Activated CD8-positive, alpha-beta T cell treated with anti-CD3 and anti-CD28 coated beads, Interleukin-2, amount 10 ng/mL, durations not matched to agents 7 days and 5 days (primary cell): Measurements from ENCODE around the gene ATOSB. TPM values are rescaled to one million over a fixed set of nuclear protein-coding genes. Genes with fewer than 3 reads are reported as not detected.

Experiments used
- ATAC-seq: fragments of 150-1000 bp; cut with Tn5 transposase; one replicate; pipeline ENCODE4 v1.10.0; 2021; ENCODE audit warnings: moderate library complexity
- CTCF ChIA-PET: fragments of 350-600 bp; sonication (Branson Sonifier 250); formaldehyde crosslinking; loops from one replicate; lab custom pipeline; 2021; ENCODE audit warnings: antibody characterized with exemption; lab: Charles Lee
- POLR2A ChIA-PET: fragments of 350-600 bp; sonication (Branson Sonifier 250); formaldehyde crosslinking; loops from one replicate; lab custom pipeline; 2021; ENCODE audit warnings: antibody characterized with exemption; lab: Charles Lee
- DNase-seq: peaks from one replicate; pipeline ENCODE4 v3.0.0-alpha.2; 2020
- H3K27ac Mint-ChIP-seq: one replicate; pipeline ENCODE4 v1.8.0; 2021; ENCODE audit warnings: mild to moderate bottlenecking, mixed read lengths
- H3K27me3 Mint-ChIP-seq: one replicate; pipeline ENCODE4 v1.8.0; 2021; ENCODE audit warnings: low read depth, mixed read lengths
- H3K36me3 Mint-ChIP-seq: one replicate; pipeline ENCODE4 v1.8.0; 2021; ENCODE audit warnings: low read depth, mixed read lengths
- H3K4me1 Mint-ChIP-seq: one replicate; pipeline ENCODE4 v1.8.0; 2021; ENCODE audit warnings: low read depth, mixed read lengths
- H3K4me3 Mint-ChIP-seq: one replicate; pipeline ENCODE4 v1.8.0; 2021; ENCODE audit warnings: mild to moderate bottlenecking, mixed read lengths
- H3K9me3 Mint-ChIP-seq: one replicate; pipeline ENCODE4 v1.8.0; 2022; ENCODE audit warnings: mixed read lengths; ENCODE audit not compliant: insufficient read depth
- total RNA-seq, 2 experiments: library from RNA; stranded (reverse); gene quantifications; one replicate each; pipeline ENCODE4 v1.2.3, GENCODE V29; 2021

ATOSB gene
- total RNA-seq, 2 experiments from 2014 or later, result 14.5 to 17.0 TPM

DNA sequence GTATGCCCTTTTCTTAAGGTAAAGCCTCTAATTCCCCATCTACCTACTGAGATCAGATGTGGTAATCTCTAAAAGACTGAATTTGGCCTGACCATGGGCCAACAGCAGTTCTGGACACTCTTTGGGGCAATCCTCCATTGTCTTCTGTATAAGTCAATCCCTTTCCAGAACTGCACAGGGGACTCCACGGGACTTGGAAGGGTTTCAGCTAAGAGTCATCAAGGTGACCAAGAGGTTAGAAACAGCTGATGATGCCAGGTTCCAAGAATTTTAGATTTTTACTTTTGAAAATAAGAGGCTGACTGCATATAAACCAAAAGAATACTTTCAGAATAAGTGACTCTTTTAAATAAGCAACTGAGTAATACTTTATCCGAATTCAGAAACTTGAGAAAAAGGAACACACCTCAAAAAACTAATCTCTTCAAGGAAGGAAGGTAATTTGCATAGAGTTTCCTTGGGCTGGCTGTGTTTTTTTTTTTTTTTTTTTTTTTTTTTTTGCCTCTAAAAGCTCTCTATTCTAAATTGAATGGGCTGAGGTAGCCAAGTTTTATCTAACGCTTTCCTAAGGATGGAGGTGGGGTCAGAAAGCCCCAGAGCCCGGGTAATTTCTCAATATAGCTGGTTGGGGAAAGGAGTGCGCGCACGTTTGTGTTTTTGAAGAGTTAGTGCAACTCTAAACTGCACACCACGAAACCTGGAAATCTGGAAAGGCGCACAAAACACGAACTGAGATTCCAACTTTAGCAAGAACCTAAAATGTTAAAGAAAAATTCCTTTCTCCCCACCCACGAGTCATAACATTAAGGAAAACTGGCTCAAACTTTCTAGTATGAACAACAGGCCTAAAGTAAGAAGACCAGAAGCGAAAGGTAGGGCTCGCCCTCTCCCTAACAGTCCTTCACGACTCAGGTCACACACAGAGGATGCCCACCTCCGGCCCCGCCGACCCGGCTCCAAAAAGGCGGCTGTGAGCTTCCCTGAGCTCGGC lies 44.5 kb downstream of the ATOSB start:
- ATAC-seq, result no peak
- H3K4me1 Mint-ChIP-seq, result peaks cover 52% of the 10 kb centered on the region
- no peaks in the 10 kb centered on the region for H3K27me3 Mint-ChIP-seq
- H3K4me3 Mint-ChIP-seq, result peak overlapping the region; percentile 92
- peak overlapping the region; percentile 96 for H3K27ac Mint-ChIP-seq
- no peaks in the 10 kb centered on the region for H3K9me3 Mint-ChIP-seq
- no peak for DNase-seq
- H3K36me3 Mint-ChIP-seq, result peaks cover 84% of the 10 kb centered on the region
- CTCF ChIA-PET, result interaction anchor here (0.6 to 3.2 kb wide), 9 partner anchors 9 to 312 kb away, joined by 3 to 32 read pairs (median 9); partner anchors contain the start of genes FANCG, PIGO and STOML2
- POLR2A ChIA-PET, result interaction anchor here (0.5 to 3.2 kb wide), 16 partner anchors 9 to 763 kb away, joined by 3 to 43 read pairs (median 6); partner anchors contain the start of genes ATOSB, FANCG, PIGO and STOML2

- ChIA-PET POLR2A (interaction anchor here (0.7 to 2.7 kb wide), 3 partner anchors 11 to 92 kb away, joined by 3 to 10 read pairs (median 3); partner anchors contain the start of gene FANCG), CTCF (interaction anchor here (2.0 kb wide), 1 partner anchor 18 kb away, joined by 10 read pairs; no protein-coding TSS in a partner anchor)
- Mint-ChIP-seq H3K27me3 (no peaks in the 10 kb centered on the region), H3K4me3 (no peak overlapping the region), H3K27ac (peak overlapping the region; percentile 20), H3K4me1 (peaks cover 51% of the 10 kb centered on the region), H3K9me3 (no peaks in the 10 kb centered on the region), H3K36me3 (peaks cover 79% of the 10 kb centered on the region)
- ATAC-seq (no peak), DNase-seq (no peak)
These were observed 46.6 kb downstream of the ATOSB start for GRCh38 chr9:35069020-35069419.

DNA sequence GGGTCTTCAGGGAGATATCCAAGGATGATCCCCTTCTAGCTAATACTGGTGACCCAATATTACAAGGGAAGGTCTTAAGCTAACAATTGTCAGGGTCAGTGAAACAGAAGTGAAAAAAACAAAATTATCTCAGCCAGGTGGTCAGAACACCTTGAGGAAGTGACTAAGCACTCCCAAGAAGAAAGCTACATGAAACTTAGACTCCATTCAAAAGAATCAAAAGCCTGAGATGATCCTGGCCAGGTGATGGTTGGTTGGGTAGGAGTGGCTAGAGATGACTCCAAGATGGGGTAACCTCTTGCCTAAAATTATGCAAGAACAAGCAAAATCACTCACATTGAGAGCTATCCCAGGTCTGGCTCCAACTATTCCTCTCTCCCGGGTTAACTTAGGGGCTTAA lies 48.6 kb downstream of the ATOSB start:
- CTCF ChIA-PET, result interaction anchor here (1.1 to 1.2 kb wide), 3 partner anchors 15 to 168 kb away, joined by 3 to 8 read pairs (median 3); no protein-coding TSS in a partner anchor
- no peaks in the 10 kb centered on the region for H3K9me3 Mint-ChIP-seq
- no peak overlapping the region for H3K27ac Mint-ChIP-seq
- H3K4me3 Mint-ChIP-seq, result no peak overlapping the region
- no peak for DNase-seq
- peaks cover 37% of the 10 kb centered on the region for H3K4me1 Mint-ChIP-seq
- ATAC-seq, result no peak
- H3K36me3 Mint-ChIP-seq, result peaks cover 82% of the 10 kb centered on the region
- H3K27me3 Mint-ChIP-seq, result no peaks in the 10 kb centered on the region
- POLR2A ChIA-PET, result interaction anchor here (1.0 to 2.7 kb wide), 3 partner anchors 13 to 36 kb away, joined by 3 to 10 read pairs (median 3); partner anchors contain the start of gene FANCG

DNA sequence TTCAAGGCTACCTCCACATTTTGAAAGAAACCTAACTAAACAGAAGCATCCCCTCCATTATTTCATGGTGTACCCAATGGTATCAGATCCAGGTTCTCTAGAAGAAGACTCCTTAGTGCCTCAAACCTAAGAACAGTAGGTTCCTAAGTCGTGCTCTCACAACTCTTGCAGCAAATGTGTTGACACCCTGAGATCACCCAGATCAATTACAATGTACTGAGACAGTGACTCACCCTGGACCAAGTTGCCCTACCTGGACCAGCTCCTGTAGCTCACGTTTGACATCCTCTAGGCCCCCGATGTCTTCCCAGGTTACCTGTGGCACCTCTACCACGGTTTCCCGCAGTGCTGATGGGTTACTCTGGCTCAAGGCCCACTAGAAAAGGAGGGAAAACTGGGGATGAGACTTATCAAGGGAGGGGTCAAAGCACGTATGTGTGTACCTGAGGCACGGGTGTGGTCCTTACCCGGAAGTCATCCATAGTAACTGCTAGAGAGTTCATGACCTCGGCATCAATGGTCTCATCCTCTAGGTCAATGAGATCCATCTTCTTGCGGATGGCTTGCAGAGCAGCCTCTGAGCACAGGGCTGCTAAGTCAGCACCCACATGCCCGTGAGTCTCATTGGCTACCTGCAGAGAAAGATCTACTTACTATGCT lies 55.0 kb downstream of the ATOSB start:
- Mint-ChIP-seq H3K27me3 (no peaks in the 10 kb centered on the region), H3K27ac (no peak overlapping the region), H3K4me3 (no peak overlapping the region), H3K9me3 (no peaks in the 10 kb centered on the region), H3K4me1 (no peaks in the 10 kb centered on the region), H3K36me3 (peaks cover 88% of the 10 kb centered on the region)
- no peak for ATAC-seq
- ChIA-PET CTCF (interaction anchor here (0.9 to 7.0 kb wide), 3 partner anchors 10 to 161 kb away, joined by 3 to 39 read pairs (median 3); no protein-coding TSS in a partner anchor), POLR2A (interaction anchor here (1.7 kb wide), 1 partner anchor 11 kb away, joined by 8 read pairs; the partner anchor contains the start of gene VCP)
- DNase-seq, result no peak

GRCh38 chr9:35059438-35059837 lies 56.2 kb downstream of the ATOSB start:
- ChIA-PET POLR2A (interaction anchor here (0.8 kb wide), 1 partner anchor 8 kb away, joined by 3 read pairs; no protein-coding TSS in a partner anchor), CTCF (interaction anchor here (7.0 kb wide), 1 partner anchor 9 kb away, joined by 39 read pairs; no protein-coding TSS in a partner anchor)
- H3K4me1 Mint-ChIP-seq, result no peaks in the 10 kb centered on the region
- no peak for DNase-seq
- H3K9me3 Mint-ChIP-seq, result no peaks in the 10 kb centered on the region
- H3K36me3 Mint-ChIP-seq, result peaks cover 87% of the 10 kb centered on the region
- ATAC-seq, result no peak
- no peaks in the 10 kb centered on the region for H3K27me3 Mint-ChIP-seq
- H3K4me3 Mint-ChIP-seq, result no peak overlapping the region
- H3K27ac Mint-ChIP-seq, result no peak overlapping the region

DNA sequence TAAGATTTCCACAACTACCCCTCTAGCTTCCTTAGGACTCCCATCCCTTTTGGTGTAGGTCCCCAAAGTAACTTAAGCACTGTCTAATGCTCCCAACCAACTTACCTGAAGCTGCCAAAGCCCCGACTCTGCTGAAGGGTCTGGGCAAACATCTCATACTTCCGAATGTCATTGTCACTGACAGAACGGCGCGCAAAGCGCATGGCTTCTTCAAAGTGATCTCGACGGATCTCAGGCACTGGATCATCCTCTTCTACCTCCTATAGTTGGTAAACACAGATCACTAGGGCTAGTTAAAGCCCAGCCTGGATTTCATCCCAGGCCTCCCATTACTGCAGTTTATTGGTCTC lies 58.4 kb downstream of the ATOSB start:
- CTCF ChIA-PET, result no interaction called here
- no peaks in the 10 kb centered on the region for H3K4me1 Mint-ChIP-seq
- no peak overlapping the region for H3K27ac Mint-ChIP-seq
- H3K4me3 Mint-ChIP-seq, result no peak overlapping the region
- peaks cover 80% of the 10 kb centered on the region for H3K36me3 Mint-ChIP-seq
- ATAC-seq, result no peak
- H3K9me3 Mint-ChIP-seq, result no peaks in the 10 kb centered on the region
- POLR2A ChIA-PET, result no interaction called here
- no peak for DNase-seq
- no peaks in the 10 kb centered on the region for H3K27me3 Mint-ChIP-seq

DNA sequence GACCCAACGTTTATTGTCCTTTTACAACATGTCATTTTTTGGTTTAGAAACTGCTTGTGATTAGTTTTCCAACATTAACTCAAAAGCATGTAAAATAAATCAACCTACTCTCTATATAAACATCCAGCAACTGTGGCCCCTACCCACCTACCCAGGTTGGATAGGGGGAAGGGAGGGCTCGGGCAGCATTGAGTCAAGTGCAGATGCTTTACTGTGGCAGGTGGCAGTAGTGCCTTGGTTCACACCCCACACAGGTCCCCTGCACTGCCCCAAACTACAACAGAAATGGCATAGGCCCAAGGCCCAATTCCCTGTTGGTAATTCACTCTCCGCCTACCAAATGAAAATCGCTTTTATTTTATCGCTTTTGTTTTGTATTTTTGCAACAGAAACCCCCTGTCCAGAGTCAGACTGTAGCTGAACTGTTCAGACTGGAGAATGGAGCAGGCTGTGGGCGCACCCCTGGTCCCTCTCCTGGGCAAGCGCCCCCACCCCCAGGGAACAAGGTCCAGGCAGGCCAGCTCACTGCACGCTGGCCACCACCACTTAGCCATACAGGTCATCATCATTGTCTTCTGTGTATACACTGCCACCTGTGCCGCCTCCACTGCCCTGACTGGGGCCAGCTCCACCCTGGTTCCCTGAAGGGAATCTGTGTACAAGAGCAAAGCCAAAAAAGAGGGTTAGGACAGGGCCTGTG lies 58.9 kb downstream of the ATOSB start:
- peaks cover 79% of the 10 kb centered on the region for H3K36me3 Mint-ChIP-seq
- H3K9me3 Mint-ChIP-seq, result no peaks in the 10 kb centered on the region
- ATAC-seq (peak; percentile 31), DNase-seq (no peak)
- POLR2A ChIA-PET, result no interaction called here
- CTCF ChIA-PET, result no interaction called here
- no peaks in the 10 kb centered on the region for H3K4me1 Mint-ChIP-seq
- no peak overlapping the region for H3K4me3 Mint-ChIP-seq
- H3K27ac Mint-ChIP-seq, result no peak overlapping the region
- H3K27me3 Mint-ChIP-seq, result no peaks in the 10 kb centered on the region

GRCh38 chr9:35054871-35055644 lies 60.6 kb downstream of the ATOSB start:
- H3K27ac Mint-ChIP-seq, result no peak overlapping the region
- H3K36me3 Mint-ChIP-seq, result peaks cover 68% of the 10 kb centered on the region
- no peak overlapping the region for H3K4me3 Mint-ChIP-seq
- CTCF ChIA-PET, result interaction anchor here (0.8 kb wide), 1 partner anchor 156 kb away, joined by 3 read pairs; no protein-coding TSS in a partner anchor
- POLR2A ChIA-PET, result interaction anchor here (0.7 kb wide), 1 partner anchor 11 kb away, joined by 3 read pairs; no protein-coding TSS in a partner anchor
- ATAC-seq (no peak), DNase-seq (no peak)
- no peaks in the 10 kb centered on the region for H3K4me1 Mint-ChIP-seq
- no peaks in the 10 kb centered on the region for H3K27me3 Mint-ChIP-seq
- H3K9me3 Mint-ChIP-seq, result no peaks in the 10 kb centered on the region

DNA sequence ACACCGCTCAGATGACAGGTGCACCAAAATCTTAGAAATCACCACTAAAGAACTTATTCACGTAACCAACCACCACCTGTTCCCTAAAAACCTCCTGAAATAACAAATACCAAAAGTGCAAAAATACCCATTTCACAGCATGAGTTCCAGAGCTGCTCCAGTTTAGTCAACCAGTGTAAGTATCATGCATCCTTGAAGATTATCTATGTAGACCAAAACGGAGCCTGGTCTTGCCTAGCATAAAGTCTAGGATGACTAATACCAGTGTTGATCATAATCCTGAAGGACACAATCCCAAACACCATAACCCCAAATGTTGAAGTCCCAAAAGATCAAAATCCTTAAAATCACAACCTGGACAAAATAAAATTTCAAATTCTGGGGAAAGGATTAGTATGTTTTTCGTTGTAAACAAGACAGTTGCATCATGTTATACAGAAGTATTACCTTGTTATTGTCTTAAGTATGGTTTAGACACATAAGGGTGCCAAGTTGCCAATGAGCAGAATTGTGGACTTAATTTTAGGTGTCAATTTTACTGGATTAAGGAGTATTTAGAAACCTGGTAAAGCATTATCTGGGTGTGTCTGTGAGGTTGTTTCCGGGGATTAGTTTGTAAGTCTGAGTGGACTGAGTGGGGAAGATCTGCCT lies 61.4 kb downstream of the ATOSB start:
- H3K27ac Mint-ChIP-seq, result no peak overlapping the region
- H3K4me1 Mint-ChIP-seq, result no peaks in the 10 kb centered on the region
- H3K36me3 Mint-ChIP-seq, result peaks cover 63% of the 10 kb centered on the region
- H3K4me3 Mint-ChIP-seq, result no peak overlapping the region
- CTCF ChIA-PET, result interaction anchor here (3.8 to 6.3 kb wide), 2 partner anchors 70 to 157 kb away, joined by 24 to 124 read pairs; a partner anchor contains a TSS
- ATAC-seq (no peak), DNase-seq (no peak)
- POLR2A ChIA-PET, result interaction anchor here (0.7 kb wide), 1 partner anchor 12 kb away, joined by 3 read pairs; no protein-coding TSS in a partner anchor
- no peaks in the 10 kb centered on the region for H3K27me3 Mint-ChIP-seq
- no peaks in the 10 kb centered on the region for H3K9me3 Mint-ChIP-seq
